Measurements from ENCODE around the gene DNAI1. TPM values are rescaled to one million over a fixed set of nuclear protein-coding genes. Genes with fewer than 3 reads are reported as not detected.

Gene DNAI1
- total RNA-seq, 3 donors from 2014 or later, result not detected

- Mint-ChIP-seq H3K4me1 (ENCODE audit: low read depth) (peaks cover 1% of the 10 kb centered on the region), H3K36me3 (ENCODE audit: insufficient read depth) (no peaks in the 10 kb centered on the region), H3K4me3 (no peak overlapping the region), H3K9me3 (no peaks in the 10 kb centered on the region), H3K27me3 (ENCODE audit: low read depth) (peaks cover 1% of the 10 kb centered on the region)
- DNase-seq, result no peak
- no peak for ATAC-seq
Observed at GRCh38 chr9:34505370-34506120, 46.9 kb downstream of the DNAI1 start.

GRCh38 chr9:34506623-34507022 is 48.0 kb downstream of the DNAI1 start:
- no peaks in the 10 kb centered on the region for H3K36me3 Mint-ChIP-seq (ENCODE audit: insufficient read depth)
- no peaks in the 10 kb centered on the region for H3K9me3 Mint-ChIP-seq
- no peak overlapping the region for H3K4me3 Mint-ChIP-seq
- no peak for ATAC-seq
- no peaks in the 10 kb centered on the region for H3K4me1 Mint-ChIP-seq (ENCODE audit: low read depth)
- no peak for DNase-seq
- H3K27me3 Mint-ChIP-seq (ENCODE audit: low read depth), result no peaks in the 10 kb centered on the region

- no peaks in the 10 kb centered on the region for H3K9me3 Mint-ChIP-seq
- H3K4me3 Mint-ChIP-seq, result no peak overlapping the region
- H3K36me3 Mint-ChIP-seq (ENCODE audit: insufficient read depth), result no peaks in the 10 kb centered on the region
- ATAC-seq, result no peak
- no peak for DNase-seq
- no peaks in the 10 kb centered on the region for H3K4me1 Mint-ChIP-seq (ENCODE audit: low read depth)
- H3K27me3 Mint-ChIP-seq (ENCODE audit: low read depth), result no peaks in the 10 kb centered on the region
Observed at GRCh38 chr9:34507556-34507955, 49.0 kb downstream of the DNAI1 start.

- H3K4me1 Mint-ChIP-seq (ENCODE audit: low read depth), result no peaks in the 10 kb centered on the region
- H3K9me3 Mint-ChIP-seq, result no peaks in the 10 kb centered on the region
- DNase-seq (no peak), ATAC-seq (no peak)
- no peak overlapping the region for H3K4me3 Mint-ChIP-seq
- H3K36me3 Mint-ChIP-seq (ENCODE audit: insufficient read depth), result no peaks in the 10 kb centered on the region
- no peaks in the 10 kb centered on the region for H3K27me3 Mint-ChIP-seq (ENCODE audit: low read depth)
Observed at GRCh38 chr9:34507966-34508365, 49.4 kb downstream of the DNAI1 start.

- Mint-ChIP-seq H3K27me3 (ENCODE audit: low read depth) (no peaks in the 10 kb centered on the region), H3K36me3 (ENCODE audit: insufficient read depth) (no peaks in the 10 kb centered on the region), H3K4me1 (ENCODE audit: low read depth) (no peaks in the 10 kb centered on the region), H3K9me3 (no peaks in the 10 kb centered on the region), H3K4me3 (no peak overlapping the region)
- ATAC-seq, result no peak
- no peak for DNase-seq
Observed at GRCh38 chr9:34508463-34508862, 49.9 kb downstream of the DNAI1 start.

- Mint-ChIP-seq H3K4me1 (ENCODE audit: low read depth) (no peaks in the 10 kb centered on the region), H3K4me3 (no peak overlapping the region), H3K36me3 (ENCODE audit: insufficient read depth) (no peaks in the 10 kb centered on the region), H3K9me3 (no peaks in the 10 kb centered on the region), H3K27me3 (ENCODE audit: low read depth) (no peaks in the 10 kb centered on the region)
- no peak for DNase-seq
- no peak for ATAC-seq
Observed at GRCh38 chr9:34508951-34509350, 50.3 kb downstream of the DNAI1 start.

- Mint-ChIP-seq H3K36me3 (ENCODE audit: insufficient read depth) (no peaks in the 10 kb centered on the region), H3K4me1 (ENCODE audit: low read depth) (no peaks in the 10 kb centered on the region), H3K4me3 (no peak overlapping the region), H3K9me3 (no peaks in the 10 kb centered on the region), H3K27me3 (ENCODE audit: low read depth) (no peaks in the 10 kb centered on the region)
- ATAC-seq, result no peak
- no peak for DNase-seq
Observed at GRCh38 chr9:34510497-34511468, 52.2 kb downstream of the DNAI1 start.

GRCh38 chr9:34512131-34513078 is 53.8 kb downstream of the DNAI1 start:
- Mint-ChIP-seq H3K27me3 (ENCODE audit: low read depth) (no peaks in the 10 kb centered on the region), H3K4me1 (ENCODE audit: low read depth) (no peaks in the 10 kb centered on the region)
- no peak for DNase-seq

GRCh38 chr9:34513567-34514214 is 55.1 kb downstream of the DNAI1 start:
- no peaks in the 10 kb centered on the region for H3K4me1 Mint-ChIP-seq (ENCODE audit: low read depth)
- ATAC-seq (no peak), DNase-seq (no peak)
- no peak overlapping the region for H3K4me3 Mint-ChIP-seq
- no peaks in the 10 kb centered on the region for H3K27me3 Mint-ChIP-seq (ENCODE audit: low read depth)
- no peaks in the 10 kb centered on the region for H3K36me3 Mint-ChIP-seq (ENCODE audit: insufficient read depth)
- no peaks in the 10 kb centered on the region for H3K9me3 Mint-ChIP-seq

More at GRCh38 chr9:34512131-34513078, 53.8 kb downstream of the DNAI1 start:
- Mint-ChIP-seq H3K9me3 (no peaks in the 10 kb centered on the region), H3K36me3 (ENCODE audit: insufficient read depth) (no peaks in the 10 kb centered on the region), H3K4me3 (no peak overlapping the region)
- no peak for ATAC-seq

- ATAC-seq, result no peak
- no peaks in the 10 kb centered on the region for H3K27me3 Mint-ChIP-seq (ENCODE audit: low read depth)
- H3K4me3 Mint-ChIP-seq, result no peak overlapping the region
- no peaks in the 10 kb centered on the region for H3K36me3 Mint-ChIP-seq (ENCODE audit: insufficient read depth)
- DNase-seq, result no peak
- no peaks in the 10 kb centered on the region for H3K4me1 Mint-ChIP-seq (ENCODE audit: low read depth)
- no peaks in the 10 kb centered on the region for H3K9me3 Mint-ChIP-seq
Observed at GRCh38 chr9:34514401-34514800, 55.8 kb downstream of the DNAI1 start.

- no peak for ATAC-seq
- H3K9me3 Mint-ChIP-seq, result no peaks in the 10 kb centered on the region
- no peak for DNase-seq
- no peaks in the 10 kb centered on the region for H3K27me3 Mint-ChIP-seq (ENCODE audit: low read depth)
- H3K36me3 Mint-ChIP-seq (ENCODE audit: insufficient read depth), result no peaks in the 10 kb centered on the region
- H3K4me3 Mint-ChIP-seq, result no peak overlapping the region
- no peaks in the 10 kb centered on the region for H3K4me1 Mint-ChIP-seq (ENCODE audit: low read depth)
Observed at GRCh38 chr9:34514816-34515215, 56.2 kb downstream of the DNAI1 start.

GRCh38 chr9:34515959-34516358 is 57.4 kb downstream of the DNAI1 start:
- no peak for ATAC-seq
- H3K9me3 Mint-ChIP-seq, result no peaks in the 10 kb centered on the region
- no peaks in the 10 kb centered on the region for H3K36me3 Mint-ChIP-seq (ENCODE audit: insufficient read depth)
- H3K27me3 Mint-ChIP-seq (ENCODE audit: low read depth), result peaks cover 2% of the 10 kb centered on the region
- no peak for DNase-seq
- no peak overlapping the region for H3K4me3 Mint-ChIP-seq
- no peaks in the 10 kb centered on the region for H3K4me1 Mint-ChIP-seq (ENCODE audit: low read depth)

GRCh38 chr9:34517185-34517584 is 58.6 kb downstream of the DNAI1 start:
- H3K36me3 Mint-ChIP-seq (ENCODE audit: insufficient read depth), result no peaks in the 10 kb centered on the region
- no peaks in the 10 kb centered on the region for H3K9me3 Mint-ChIP-seq
- DNase-seq, result no peak
- peaks cover 2% of the 10 kb centered on the region for H3K27me3 Mint-ChIP-seq (ENCODE audit: low read depth)
- peaks cover under 1% of the 10 kb centered on the region for H3K4me1 Mint-ChIP-seq (ENCODE audit: low read depth)
- H3K4me3 Mint-ChIP-seq, result no peak overlapping the region
- no peak for ATAC-seq

Measured in activated T-cell treated with anti-CD3 and anti-CD28 coated beads, Interleukin-2, amount 50 U/mL, for 4 hours (primary cell).